ENCODE results near the gene SLC11A1.

GRCh38 chr2:218403810-218404209 is 21.7 kb downstream of the SLC11A1 start:
- TF ChIP-seq, protein P1, sequence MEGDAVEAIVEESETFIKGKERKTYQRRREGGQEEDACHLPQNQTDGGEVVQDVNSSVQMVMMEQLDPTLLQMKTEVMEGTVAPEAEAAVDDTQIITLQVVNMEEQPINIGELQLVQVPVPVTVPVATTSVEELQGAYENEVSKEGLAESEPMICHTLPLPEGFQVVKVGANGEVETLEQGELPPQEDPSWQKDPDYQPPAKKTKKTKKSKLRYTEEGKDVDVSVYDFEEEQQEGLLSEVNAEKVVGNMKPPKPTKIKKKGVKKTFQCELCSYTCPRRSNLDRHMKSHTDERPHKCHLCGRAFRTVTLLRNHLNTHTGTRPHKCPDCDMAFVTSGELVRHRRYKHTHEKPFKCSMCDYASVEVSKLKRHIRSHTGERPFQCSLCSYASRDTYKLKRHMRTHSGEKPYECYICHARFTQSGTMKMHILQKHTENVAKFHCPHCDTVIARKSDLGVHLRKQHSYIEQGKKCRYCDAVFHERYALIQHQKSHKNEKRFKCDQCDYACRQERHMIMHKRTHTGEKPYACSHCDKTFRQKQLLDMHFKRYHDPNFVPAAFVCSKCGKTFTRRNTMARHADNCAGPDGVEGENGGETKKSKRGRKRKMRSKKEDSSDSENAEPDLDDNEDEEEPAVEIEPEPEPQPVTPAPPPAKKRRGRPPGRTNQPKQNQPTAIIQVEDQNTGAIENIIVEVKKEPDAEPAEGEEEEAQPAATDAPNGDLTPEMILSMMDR (IDR thresholded peaks at IDR 0.05; ENCODE audit: poor library complexity) = no peak
- TF ChIP-seq EZH2 (IDR thresholded peaks at IDR 0.05; ENCODE audit: borderline replicate concordance) (no peak), EZH2phosphoT487 (IDR thresholded peaks at IDR 0.05; ENCODE audit: low read depth, severe bottlenecking, unreplicated experiment) (no peak)
